DMS53 treated with DMSO at 0.1 percent for 48 hours (cell line): ENCODE results near the gene BBS7.

ENCODE experiments used
- DNase-seq: peaks from one replicate; lab custom pipeline; 2025; ENCODE audit not compliant: unreplicated experiment; lab: John Stamatoyannopoulos, UW

The BBS7 gene, protein sequence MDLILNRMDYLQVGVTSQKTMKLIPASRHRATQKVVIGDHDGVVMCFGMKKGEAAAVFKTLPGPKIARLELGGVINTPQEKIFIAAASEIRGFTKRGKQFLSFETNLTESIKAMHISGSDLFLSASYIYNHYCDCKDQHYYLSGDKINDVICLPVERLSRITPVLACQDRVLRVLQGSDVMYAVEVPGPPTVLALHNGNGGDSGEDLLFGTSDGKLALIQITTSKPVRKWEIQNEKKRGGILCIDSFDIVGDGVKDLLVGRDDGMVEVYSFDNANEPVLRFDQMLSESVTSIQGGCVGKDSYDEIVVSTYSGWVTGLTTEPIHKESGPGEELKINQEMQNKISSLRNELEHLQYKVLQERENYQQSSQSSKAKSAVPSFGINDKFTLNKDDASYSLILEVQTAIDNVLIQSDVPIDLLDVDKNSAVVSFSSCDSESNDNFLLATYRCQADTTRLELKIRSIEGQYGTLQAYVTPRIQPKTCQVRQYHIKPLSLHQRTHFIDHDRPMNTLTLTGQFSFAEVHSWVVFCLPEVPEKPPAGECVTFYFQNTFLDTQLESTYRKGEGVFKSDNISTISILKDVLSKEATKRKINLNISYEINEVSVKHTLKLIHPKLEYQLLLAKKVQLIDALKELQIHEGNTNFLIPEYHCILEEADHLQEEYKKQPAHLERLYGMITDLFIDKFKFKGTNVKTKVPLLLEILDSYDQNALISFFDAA

DNA sequence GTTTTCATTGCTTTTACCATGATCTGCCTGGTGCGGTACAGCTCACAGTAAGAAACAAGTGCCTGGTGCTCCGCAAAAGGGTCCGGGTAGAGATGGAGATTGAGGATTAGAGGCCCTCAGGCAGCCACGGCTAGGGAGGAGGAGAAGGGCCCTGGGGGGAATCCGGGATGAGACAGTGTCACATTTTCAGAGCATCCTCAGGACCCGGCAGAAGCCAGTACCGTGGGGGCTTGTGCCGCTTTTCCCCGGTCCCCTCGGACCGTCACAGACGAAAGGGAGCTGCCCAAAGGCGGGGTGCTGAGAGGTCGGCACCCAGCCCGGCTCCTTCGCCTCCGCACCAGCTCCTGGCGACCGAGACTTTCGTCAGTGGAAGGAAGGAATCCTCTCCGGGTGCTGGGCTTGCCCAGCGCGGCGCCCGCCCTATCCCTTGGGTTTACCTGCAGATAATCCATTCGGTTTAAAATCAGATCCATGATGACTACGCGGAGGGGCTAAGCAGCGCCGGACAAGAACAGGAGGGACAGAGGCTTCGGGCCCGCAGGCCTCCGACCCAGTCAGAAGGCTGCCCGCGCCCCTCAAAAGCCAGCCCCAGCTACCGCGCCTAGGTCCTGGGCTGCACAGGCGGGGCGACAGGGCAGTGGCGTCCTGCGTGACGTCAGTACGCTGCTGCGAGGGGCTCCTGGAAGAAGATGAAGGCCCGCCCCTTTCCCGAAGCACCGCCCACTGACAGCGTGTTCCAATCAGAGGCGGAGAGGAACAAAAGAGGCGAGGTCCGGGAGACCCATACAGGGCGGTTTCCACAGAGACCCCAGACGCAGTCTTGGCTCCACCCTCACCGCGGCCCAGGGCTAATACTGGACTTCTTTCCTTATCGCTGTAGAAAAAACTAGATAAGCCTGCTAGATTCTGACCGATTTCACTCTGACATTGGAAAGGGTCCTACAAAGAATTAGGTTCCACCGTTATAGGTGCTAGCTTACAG is at the start of gene BBS7:
Gene BBS7, minus strand, starts transcription at position 634 of the 982 bp plus-strand sequence. Its CDS starts 161 bp downstream, at position 473.
- DNase-seq: peak; percentile 87

- no peak for DNase-seq
Observed at GRCh38 chr4:121913667-121914066, 43.4 kb upstream of the BBS7 start.

DNA sequence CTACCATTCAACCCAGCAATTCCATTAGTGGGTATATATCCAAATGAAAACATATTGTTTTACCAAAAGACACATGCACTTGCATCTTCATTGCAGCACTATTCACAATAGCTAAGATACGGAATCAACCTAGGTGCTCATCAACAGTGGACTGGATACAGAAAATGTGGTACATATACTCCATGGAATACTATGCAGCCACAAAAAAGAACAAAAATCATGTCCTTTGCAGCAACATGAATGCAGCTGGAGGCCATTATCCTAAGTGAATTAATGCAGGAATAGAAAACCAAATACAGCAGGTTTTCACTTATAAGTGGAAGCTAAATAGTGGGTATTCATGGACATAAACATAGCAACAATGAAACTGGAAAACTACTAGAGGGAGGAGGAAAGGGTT is 38.1 kb upstream of the BBS7 start:
- no peak for DNase-seq

DNA sequence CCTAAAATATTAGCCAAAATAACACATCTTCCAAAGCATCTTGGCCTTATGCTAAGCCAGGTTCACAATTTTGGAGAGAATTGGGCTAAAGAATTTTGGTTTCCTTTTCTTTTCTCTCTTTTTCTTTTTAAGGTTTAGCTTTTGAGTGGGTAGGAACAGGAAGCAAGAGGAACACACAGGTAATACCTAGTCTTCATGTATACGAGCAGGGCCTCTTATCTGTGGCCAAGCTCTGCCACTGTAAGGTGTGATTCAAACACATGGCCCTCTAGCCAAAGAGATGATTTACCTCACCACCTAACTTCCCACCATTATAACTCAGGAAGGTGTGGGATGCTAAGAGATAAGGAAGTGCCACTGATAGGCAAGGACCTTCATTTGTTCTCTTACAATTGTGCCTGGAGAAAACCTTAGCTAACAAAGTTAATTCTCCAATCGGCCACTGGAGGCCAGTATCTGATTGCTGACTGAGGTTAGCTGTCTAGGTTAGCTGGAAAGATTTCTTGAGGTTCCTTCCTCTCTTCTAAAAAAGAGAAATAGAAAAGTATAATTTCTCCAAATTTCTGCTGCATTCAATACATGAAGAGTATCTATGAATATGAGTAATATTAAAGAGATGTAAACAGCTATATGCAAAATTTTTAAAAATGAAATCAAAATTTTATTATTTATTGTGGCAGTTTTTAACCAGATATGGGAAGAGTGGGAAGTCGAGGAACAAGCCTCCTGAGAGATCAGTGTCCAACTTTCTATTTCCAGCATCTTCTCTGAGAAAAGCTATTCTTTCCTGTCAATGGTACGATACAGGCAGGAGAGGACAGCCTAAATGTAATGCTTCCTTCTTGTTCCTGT is 30.1 kb upstream of the BBS7 start:
- DNase-seq: peak; percentile 63

- no peak for DNase-seq
Observed at GRCh38 chr4:121898150-121898549, 27.9 kb upstream of the BBS7 start.

DNA sequence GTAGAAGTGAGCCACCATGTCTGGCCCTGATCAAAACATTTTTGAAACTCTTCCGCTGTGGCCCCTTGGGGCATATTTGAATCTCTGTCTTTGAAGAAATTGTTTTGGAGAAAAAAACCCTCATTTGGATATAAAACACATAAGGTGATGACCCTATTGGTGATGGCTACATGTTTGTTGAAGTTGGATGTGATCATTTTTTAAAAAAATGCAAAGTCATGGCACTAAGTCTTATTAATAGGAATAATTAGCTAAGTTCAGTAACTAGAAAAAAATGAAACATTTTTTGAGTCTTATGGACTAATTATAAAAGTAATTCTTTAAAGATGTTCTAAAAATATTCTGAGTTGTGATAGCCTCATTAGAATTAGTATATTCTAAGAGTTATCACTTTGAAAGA is 17.9 kb upstream of the BBS7 start:
- no peak for DNase-seq

- no peak for DNase-seq
Observed at GRCh38 chr4:121885115-121885514, 14.8 kb upstream of the BBS7 start.

DNA sequence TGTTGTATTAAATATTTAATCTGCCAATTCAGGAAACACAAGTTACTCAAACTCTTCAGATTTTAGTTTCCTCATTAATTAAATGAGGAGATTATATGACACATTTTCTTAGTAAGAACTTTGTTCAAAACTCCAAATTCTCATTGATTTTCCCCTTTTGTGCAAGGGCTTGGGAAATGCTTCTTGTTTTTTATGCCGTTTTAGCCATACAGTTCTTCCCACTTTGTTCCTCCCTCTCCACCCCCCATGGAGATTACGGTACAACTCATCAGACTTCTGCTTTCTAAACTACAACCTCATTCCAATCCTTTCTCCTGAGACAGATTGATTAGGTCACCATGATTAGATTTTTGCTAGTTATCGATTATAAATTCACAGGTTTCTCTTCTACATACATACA is 10.9 kb upstream of the BBS7 start:
- DNase-seq: no peak

DNA sequence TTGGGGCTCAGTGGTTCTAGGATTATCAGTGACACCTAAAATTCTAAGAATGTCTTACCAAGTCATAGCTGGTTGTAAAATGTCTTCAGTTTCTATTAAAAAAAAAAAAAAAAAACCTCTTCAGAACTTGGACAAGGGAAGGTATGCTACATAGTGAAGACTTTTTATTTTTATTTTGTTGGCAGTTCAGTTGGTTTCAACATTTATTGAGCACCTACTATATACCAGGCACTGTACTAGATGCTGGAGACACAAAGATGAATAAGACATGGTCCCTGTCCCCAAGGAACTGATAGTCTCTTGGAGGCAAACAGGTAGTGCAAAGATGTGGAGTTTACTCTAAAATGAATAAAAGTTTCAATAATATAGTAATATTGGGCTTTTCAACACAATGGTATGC is 8.9 kb upstream of the BBS7 start:
- no peak for DNase-seq

- no peak for DNase-seq
Observed at GRCh38 chr4:121877041-121877773, 6.9 kb upstream of the BBS7 start.

DNA sequence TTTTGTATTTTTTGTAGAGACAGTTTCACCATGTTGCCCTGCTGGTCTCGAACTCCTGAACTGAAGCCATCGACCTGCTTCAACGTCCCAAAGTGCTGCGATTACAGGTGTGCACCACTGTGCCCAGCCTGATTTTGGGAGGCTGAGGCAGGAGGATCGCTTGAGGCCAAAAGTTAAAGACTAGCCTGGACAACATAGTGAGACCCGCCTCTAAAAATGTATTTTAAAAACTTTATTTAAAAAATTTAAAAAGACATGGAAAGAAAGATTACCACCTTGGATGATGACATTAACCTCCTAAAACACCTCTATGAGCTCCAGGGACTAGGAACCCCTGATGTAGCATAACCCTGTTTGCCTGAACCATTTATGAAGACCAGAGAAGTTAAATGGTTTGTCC is 5.8 kb upstream of the BBS7 start:
- no peak for DNase-seq

GRCh38 chr4:121875652-121876051 is 5.4 kb upstream of the BBS7 start:
- DNase-seq: no peak

DNA sequence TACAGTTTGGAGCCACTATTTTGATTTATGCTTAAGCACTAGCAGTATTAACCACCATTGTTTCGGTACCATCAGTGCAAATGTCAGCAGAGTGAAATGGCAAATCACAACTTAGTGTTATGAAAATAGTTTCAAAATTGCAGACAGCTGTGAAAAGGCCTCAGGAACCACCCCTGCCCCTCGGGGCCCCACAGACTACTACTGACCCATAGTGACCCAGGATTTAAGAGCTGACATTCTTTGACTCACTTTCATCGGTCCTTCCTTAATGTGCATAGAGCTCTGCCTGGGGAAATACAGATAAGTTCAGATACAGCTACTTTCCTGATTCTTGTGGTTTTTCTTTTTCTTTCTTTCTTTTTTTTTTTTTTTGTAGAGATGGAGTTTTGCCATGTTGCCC is 3.3 kb upstream of the BBS7 start:
- no peak for DNase-seq

- no peak for DNase-seq
Observed at GRCh38 chr4:121863799-121864198, 6.5 kb downstream of the BBS7 start.

DNA sequence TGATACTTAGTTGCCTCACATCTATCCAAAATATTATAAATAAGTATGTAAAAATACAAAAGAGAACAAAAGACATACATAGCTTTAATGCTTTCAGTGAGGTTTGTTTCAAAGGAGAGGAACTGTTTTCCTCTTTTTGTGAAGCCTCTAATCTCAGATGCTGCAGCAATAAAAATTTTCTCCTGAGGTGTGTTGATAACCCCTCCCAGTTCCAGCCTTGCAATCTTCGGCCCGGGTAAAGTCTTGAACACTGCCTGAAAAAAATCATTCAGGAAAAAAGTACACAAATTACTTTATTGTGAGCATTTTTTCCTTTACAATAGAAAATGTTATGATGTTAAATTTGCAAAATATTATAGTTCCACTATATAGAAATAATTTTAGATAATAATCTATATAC is 8.8 kb downstream of the BBS7 start:
- DNase-seq: no peak

DNA sequence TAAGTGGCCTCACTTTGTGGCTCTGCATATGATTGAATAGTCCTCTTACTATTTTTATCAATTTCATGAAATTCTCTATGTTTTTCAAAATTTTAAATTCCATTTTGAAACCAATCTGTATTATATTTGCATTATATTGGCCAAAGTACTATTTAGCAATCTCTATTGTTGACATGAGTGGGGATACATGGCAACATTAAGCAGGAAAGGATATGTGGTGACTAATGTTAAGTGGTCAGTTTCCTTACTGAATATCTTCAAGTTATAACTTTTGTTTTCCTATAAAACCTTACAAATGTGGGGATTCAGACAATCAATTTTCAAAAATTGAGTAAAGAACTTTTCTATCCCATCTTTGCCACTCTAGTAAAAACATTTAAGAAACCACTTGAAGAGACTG is 10.2 kb downstream of the BBS7 start:
- DNase-seq: no peak

GRCh38 chr4:121851354-121851753 is 18.9 kb downstream of the BBS7 start:
- DNase-seq: no peak

- DNase-seq: no peak
Observed at GRCh38 chr4:121846662-121847061, 23.6 kb downstream of the BBS7 start.

- no peak for DNase-seq
Observed at GRCh38 chr4:121842862-121843261, 27.4 kb downstream of the BBS7 start.

GRCh38 chr4:121838136-121838535 is 32.1 kb downstream of the BBS7 start:
- DNase-seq: no peak
